B cell (primary cell): ENCODE data around the gene NCK2. TPM values are rescaled to one million over a fixed set of nuclear protein-coding genes. Genes with fewer than 3 reads are reported as not detected.

Experiments used
- ATAC-seq: fragments of 200-7000 bp; cut with Tn5 transposase; one replicate; pipeline ENCODE4 v1.10.0; 2021; ENCODE audit warnings: low read depth, mild to moderate bottlenecking, moderate number of reproducible peaks, moderate library complexity
- CTCF ChIA-PET: fragments of 350-600 bp; sonication (Branson Sonifier 250); formaldehyde crosslinking; loops from one replicate; lab custom pipeline; 2021; ENCODE audit warnings: antibody characterized with exemption, inconsistent platforms; lab: Charles Lee
- POLR2A ChIA-PET: fragments of 350-600 bp; sonication (Branson Sonifier 250); formaldehyde crosslinking; loops from one replicate; lab custom pipeline; 2021; ENCODE audit warnings: antibody characterized with exemption; lab: Charles Lee
- DNase-seq: peaks from one replicate; pipeline ENCODE4 v3.0.0; 2013
- H2AFZ ChIP-seq: 2 replicates; pipeline ENCODE4 v1.6.1; 2012; ENCODE audit warnings: mild to moderate bottlenecking, low read depth, low read length; ENCODE audit not compliant: insufficient read depth, poor library complexity, severe bottlenecking
- H3K27ac ChIP-seq, 2 donors: 1 replicate in 1 of 2; 2 replicates in 1 of 2; pipeline ENCODE4 v1.5.1; 2012 to 2013; ENCODE audit warnings: low read length in 2 of 2, mild to moderate bottlenecking in 2 of 2, moderate library complexity in 1 of 2
- H3K27me3 ChIP-seq, 4 experiments: fragments of 200-600 bp in 1 of 4; sonication (generic) in 1 of 4; replicated peaks in 1 of 4; 1 replicate in 2 of 4; 2 replicates in 2 of 4; pipeline versions ENCODE4 v1.6.1 to v1.7.0; 2013 to 2016; ENCODE audit warnings: low read length in 3 of 4, mild to moderate bottlenecking in 2 of 4, mixed read lengths in 1 of 4, moderate library complexity in 1 of 4; ENCODE audit not compliant: insufficient read depth in 4 of 4, control insufficient read depth in 3 of 4; ENCODE audit errors: control extremely low read depth in 1 of 4
- H3K36me3 ChIP-seq, 2 experiments: replicated peaks in 1 of 2; 1 replicate in 1 of 2; 2 replicates in 1 of 2; pipeline versions ENCODE4 v1.6.1 to v1.7.1; 2013; ENCODE audit warnings: low read length in 1 of 2; ENCODE audit not compliant: insufficient read depth in 2 of 2, control insufficient read depth in 1 of 2; ENCODE audit errors: control extremely low read depth in 1 of 2, extremely low read depth in 1 of 2
- H3K4me1 ChIP-seq, 2 donors: fragments of 200-600 bp in 1 of 2; sonication (generic) in 1 of 2; 1 replicate in 1 of 2; 2 replicates in 1 of 2; pipeline versions ENCODE4 v1.5.1 to v1.6.1; 2013 to 2017; ENCODE audit warnings: low read length in 2 of 2; ENCODE audit not compliant: control insufficient read depth in 2 of 2, insufficient read depth in 2 of 2
- H3K4me2 ChIP-seq: replicated peaks from 2 replicates; pipeline ENCODE3; 2012; ENCODE audit warnings: mild to moderate bottlenecking, low read depth, low read length; ENCODE audit not compliant: poor library complexity, severe bottlenecking
- H3K4me3 ChIP-seq, 5 experiments: fragments of 200-600 bp in 1 of 5; sonication (generic) in 1 of 5; 1 replicate in 3 of 5; 2 replicates in 2 of 5; pipeline versions ENCODE4 v1.5.1 to v1.7.0; 2011 to 2016; ENCODE audit warnings: low read length in 4 of 5, mild to moderate bottlenecking in 4 of 5, low read depth in 2 of 5, control low read depth in 1 of 5, moderate library complexity in 1 of 5; ENCODE audit not compliant: insufficient read depth in 1 of 5; ENCODE audit errors: control extremely low read depth in 1 of 5, extremely low read depth in 1 of 5
- H3K79me2 ChIP-seq: fragments of 200-600 bp; sonication (generic); one replicate; pipeline ENCODE4 v1.6.0; 2016; ENCODE audit warnings: low read length; ENCODE audit not compliant: control insufficient read depth, insufficient read depth
- H3K9ac ChIP-seq: fragments of 200-600 bp; sonication (generic); 2 replicates; pipeline ENCODE4 v1.6.1; 2017; ENCODE audit warnings: mild to moderate bottlenecking, low read length, moderate library complexity
- H3K9me3 ChIP-seq, 3 donors: one replicate each; pipeline versions ENCODE4 v1.6.1 to v1.7.1; 2013; ENCODE audit warnings: low read length in 2 of 3; ENCODE audit not compliant: control insufficient read depth in 2 of 3, insufficient read depth in 1 of 3; ENCODE audit errors: control extremely low read depth in 1 of 3
- H4K20me1 ChIP-seq: 2 replicates; pipeline ENCODE4 v1.6.0; 2012; ENCODE audit warnings: mild to moderate bottlenecking, low read length; ENCODE audit not compliant: insufficient read depth, control insufficient read depth, poor library complexity, severe bottlenecking
- H3K27ac Mint-ChIP-seq: one replicate; pipeline ENCODE4 v1.8.0; 2021; ENCODE audit warnings: mixed read lengths
- H3K27me3 Mint-ChIP-seq: one replicate; pipeline ENCODE4 v1.8.0; 2021; ENCODE audit warnings: mixed read lengths
- H3K4me1 Mint-ChIP-seq: one replicate; pipeline ENCODE4 v1.8.0; 2021; ENCODE audit warnings: mixed read lengths
- H3K4me3 Mint-ChIP-seq: one replicate; pipeline ENCODE4 v1.8.0; 2021; ENCODE audit warnings: mixed read lengths
- H3K9me3 Mint-ChIP-seq: one replicate; pipeline ENCODE4 v1.8.0; 2022; ENCODE audit warnings: mixed read lengths; ENCODE audit not compliant: insufficient read depth
- EZH2 ChIP-seq: IDR thresholded peaks from 2 replicates; pipeline ENCODE4 v1.6.1; 2012; ENCODE audit warnings: borderline replicate concordance, low read depth, mild to moderate bottlenecking, moderate library complexity, low read length; ENCODE audit not compliant: insufficient read depth, poor library complexity, severe bottlenecking
- WGBS: methylation state at CpG from one replicate; pipeline ENCODE4 v1.1.5; 2013; ENCODE audit warnings: missing lambda C conversion rate; ENCODE audit not compliant: insufficient coverage; 5-methylcytosine and 5-hydroxymethylcytosine counted together
- intact Hi-C: fragments of 100-400 bp; cut with micrococcal nuclease; formaldehyde crosslinking; loops from one replicate; pipeline ENCODE4 v1.10.0; 2022
- polyA plus RNA-seq: library from polyadenylated mRNA; depleted of rRNA; stranded (reverse); fragments of >200 nt; gene quantifications from 2 replicates; pipeline ENCODE4 v1.2.3, GENCODE V29; 2012
- total RNA-seq, 2 donors: library from RNA; stranded (reverse); fragments of 120-200 nt in 1 of 2; gene quantifications; 1 replicate in 1 of 2; 2 replicates in 1 of 2; pipeline versions ENCODE4 v1.2.3 to v1.2.4, GENCODE V29; 2013 to 2022
- TF ChIP-seq, protein P1 (sequence below): fragments of 200-600 bp; IDR thresholded peaks from one replicate; pipeline ENCODE4 v1.8.0; 2022; ENCODE audit warnings: antibody characterized with exemption, mild to moderate bottlenecking

Gene NCK2
- total and polyA plus RNA-seq, 2 donors (not counting 1 experiment from before 2014, with no cell fraction given) = 64.2 to 72.3 TPM

DNA sequence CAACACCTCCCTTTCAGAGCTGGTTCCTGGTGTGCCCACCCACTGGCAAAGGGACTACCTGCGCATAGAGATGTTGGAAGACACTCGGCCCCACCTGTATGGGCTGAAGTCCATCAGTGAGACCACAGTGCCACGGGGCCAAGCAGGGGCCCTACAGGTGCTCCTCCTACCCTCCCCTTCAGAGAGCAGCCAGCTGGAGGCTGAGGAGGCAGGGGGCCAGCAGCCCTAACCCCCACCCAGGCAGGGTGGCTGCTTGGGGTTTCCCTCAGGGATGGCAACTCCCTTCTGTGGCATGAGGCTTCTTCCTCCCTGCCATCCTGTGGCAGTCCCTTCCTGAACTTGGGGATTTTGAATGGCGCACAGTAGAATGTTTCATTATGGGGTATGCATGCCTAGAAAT, 125.3 kb downstream of the NCK2 start:
- CTCF ChIA-PET = no interaction called here
- 95% methylated on average over 4 of the region's 4 CpGs for WGBS
- no peak overlapping the region for H3K9ac ChIP-seq
- H3K79me2 ChIP-seq = peaks cover 98% of the 10 kb centered on the region
- H3K4me3 ChIP-seq = no peak overlapping the region
- H3K4me1 ChIP-seq = peaks cover 44 to 48% of the 10 kb centered on the region in 2 donors
- no peak overlapping the region for H3K4me2 ChIP-seq
- peaks cover 0 to 23% of the 10 kb centered on the region in 2 experiments for H3K36me3 ChIP-seq
- Mint-ChIP-seq H3K27me3 (no peaks in the 10 kb centered on the region), H3K9me3 (no peaks in the 10 kb centered on the region), H3K27ac (no peak overlapping the region), H3K4me3 (no peak overlapping the region), H3K4me1 (peaks cover 77% of the 10 kb centered on the region)
- H3K27ac ChIP-seq = no peak overlapping the region
- intact Hi-C loops = loop anchor here (5.0 kb wide), 1 partner anchor 73 kb away; no protein-coding TSS in a partner anchor
- no peak overlapping the region for H2AFZ ChIP-seq
- no peak for TF ChIP-seq EZH2
- TF ChIP-seq, protein P1, sequence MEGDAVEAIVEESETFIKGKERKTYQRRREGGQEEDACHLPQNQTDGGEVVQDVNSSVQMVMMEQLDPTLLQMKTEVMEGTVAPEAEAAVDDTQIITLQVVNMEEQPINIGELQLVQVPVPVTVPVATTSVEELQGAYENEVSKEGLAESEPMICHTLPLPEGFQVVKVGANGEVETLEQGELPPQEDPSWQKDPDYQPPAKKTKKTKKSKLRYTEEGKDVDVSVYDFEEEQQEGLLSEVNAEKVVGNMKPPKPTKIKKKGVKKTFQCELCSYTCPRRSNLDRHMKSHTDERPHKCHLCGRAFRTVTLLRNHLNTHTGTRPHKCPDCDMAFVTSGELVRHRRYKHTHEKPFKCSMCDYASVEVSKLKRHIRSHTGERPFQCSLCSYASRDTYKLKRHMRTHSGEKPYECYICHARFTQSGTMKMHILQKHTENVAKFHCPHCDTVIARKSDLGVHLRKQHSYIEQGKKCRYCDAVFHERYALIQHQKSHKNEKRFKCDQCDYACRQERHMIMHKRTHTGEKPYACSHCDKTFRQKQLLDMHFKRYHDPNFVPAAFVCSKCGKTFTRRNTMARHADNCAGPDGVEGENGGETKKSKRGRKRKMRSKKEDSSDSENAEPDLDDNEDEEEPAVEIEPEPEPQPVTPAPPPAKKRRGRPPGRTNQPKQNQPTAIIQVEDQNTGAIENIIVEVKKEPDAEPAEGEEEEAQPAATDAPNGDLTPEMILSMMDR = no peak
- H3K27me3 ChIP-seq = no peaks in the 10 kb centered on the region
- H4K20me1 ChIP-seq = peaks cover 91% of the 10 kb centered on the region
- H3K9me3 ChIP-seq = no peaks in the 10 kb centered on the region
- no peak for DNase-seq
- ATAC-seq = no peak
- POLR2A ChIA-PET = no interaction called here

DNA sequence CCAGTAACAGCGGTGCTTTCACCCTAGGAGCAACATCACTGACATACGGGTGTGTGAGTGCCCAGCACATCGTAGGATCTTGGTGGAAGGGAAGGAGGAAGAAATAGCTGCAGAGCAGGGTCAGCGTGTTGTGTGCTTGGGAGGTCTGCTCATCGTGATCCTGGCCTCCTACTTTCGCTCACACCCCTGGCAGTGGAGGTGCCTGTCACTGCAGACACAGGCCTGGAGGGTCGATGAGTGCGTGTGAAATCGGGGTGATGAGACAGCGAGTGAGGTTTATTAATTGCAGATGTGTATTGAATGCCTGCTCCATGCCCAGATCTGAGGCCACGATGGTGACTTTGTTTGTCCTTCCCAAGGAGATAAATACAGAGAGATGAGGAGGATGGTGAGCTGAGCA, 126.1 kb downstream of the NCK2 start:
- intact Hi-C loops = loop anchor here (5.0 kb wide), 1 partner anchor 74 kb away; no protein-coding TSS in a partner anchor
- POLR2A ChIA-PET = no interaction called here
- ATAC-seq (no peak), DNase-seq (no peak)
- H3K27ac ChIP-seq = no peak overlapping the region
- no peaks in the 10 kb centered on the region for H3K27me3 ChIP-seq
- Mint-ChIP-seq H3K9me3 (no peaks in the 10 kb centered on the region), H3K27ac (no peak overlapping the region), H3K4me1 (peaks cover 79% of the 10 kb centered on the region), H3K27me3 (no peaks in the 10 kb centered on the region), H3K4me3 (no peak overlapping the region)
- H2AFZ ChIP-seq = no peak overlapping the region
- H3K4me1 ChIP-seq = peaks cover 48 to 52% of the 10 kb centered on the region in 2 donors
- peaks cover 94% of the 10 kb centered on the region for H4K20me1 ChIP-seq
- no peak overlapping the region for H3K9ac ChIP-seq
- TF ChIP-seq, protein P1 = no peak
- no peak for TF ChIP-seq EZH2
- H3K79me2 ChIP-seq = peaks cover 98% of the 10 kb centered on the region
- CTCF ChIA-PET = no interaction called here
- 95% methylated on average over 9 of the region's 11 CpGs for WGBS
- H3K9me3 ChIP-seq = no peaks in the 10 kb centered on the region
- H3K4me3 ChIP-seq = no peak overlapping the region
- H3K4me2 ChIP-seq = no peak overlapping the region
- peaks cover 0 to 30% of the 10 kb centered on the region in 2 experiments for H3K36me3 ChIP-seq
